Measurements from ENCODE around the gene MACROH2A1. TPM values are rescaled to one million over a fixed set of nuclear protein-coding genes. Genes with fewer than 3 reads are reported as not detected.

MACROH2A1 gene
- total and polyA plus RNA-seq, 5 experiments from 2014 or later: 96.3 to 121 (median 101) TPM

GRCh38 chr5:135441350-135441831 lies 42.4 kb upstream of the MACROH2A1 start:
- no peak overlapping the region for H3K27ac Mint-ChIP-seq
- DNase-seq: peak in 1 of 10 donors; percentile 11

GRCh38 chr5:135440916-135441315 lies 41.9 kb upstream of the MACROH2A1 start:
- no peak for DNase-seq
- Mint-ChIP-seq H3K27me3 (peaks cover 4 to 10% (median 7%) of the 10 kb centered on the region in 5 donors), H3K27ac (no peak overlapping the region), H3K4me3 (no peak overlapping the region), H3K4me1 (peaks cover 0 to 25% (median 2%) of the 10 kb centered on the region in 4 donors), H3K36me3 (no peaks in the 10 kb centered on the region), H3K9me3 (no peaks in the 10 kb centered on the region)
- POLR2A ChIA-PET: no interaction called here
- no peak for ATAC-seq

More at GRCh38 chr5:135441350-135441831, 42.4 kb upstream of the MACROH2A1 start:
- peaks cover 0 to 27% (median 2%) of the 10 kb centered on the region in 4 donors for H3K4me1 Mint-ChIP-seq
- POLR2A ChIA-PET: no interaction called here
- H3K36me3 Mint-ChIP-seq: no peaks in the 10 kb centered on the region
- no peak for ATAC-seq
- H3K27me3 Mint-ChIP-seq: peaks cover under 1 to 6% (median 3%) of the 10 kb centered on the region in 5 donors
- H3K9me3 Mint-ChIP-seq: no peaks in the 10 kb centered on the region
- no peak overlapping the region for H3K4me3 Mint-ChIP-seq

- Mint-ChIP-seq H3K27ac (no peak overlapping the region), H3K4me3 (no peak overlapping the region), H3K36me3 (no peaks in the 10 kb centered on the region), H3K27me3 (peaks cover 4 to 19% (median 11%) of the 10 kb centered on the region in 5 donors), H3K4me1 (peaks cover 0 to 22% (median 2%) of the 10 kb centered on the region in 4 donors), H3K9me3 (no peaks in the 10 kb centered on the region)
- DNase-seq (peak in 1 of 10 donors; percentile 5), ATAC-seq (no peak)
- POLR2A ChIA-PET: no interaction called here
These were observed 40.5 kb upstream of the MACROH2A1 start for GRCh38 chr5:135439231-135440205.

- Mint-ChIP-seq H3K4me3 (no peak overlapping the region), H3K36me3 (no peaks in the 10 kb centered on the region), H3K27ac (no peak overlapping the region), H3K9me3 (no peaks in the 10 kb centered on the region), H3K4me1 (peaks cover 0 to 18% (median 2%) of the 10 kb centered on the region in 4 donors), H3K27me3 (peaks cover 4 to 22% (median 11%) of the 10 kb centered on the region in 5 donors)
- no peak for DNase-seq
- POLR2A ChIA-PET: no interaction called here
- no peak for ATAC-seq
These were observed 39.7 kb upstream of the MACROH2A1 start for GRCh38 chr5:135438636-135439221.

GRCh38 chr5:135437796-135438560 lies 38.9 kb upstream of the MACROH2A1 start:
- Mint-ChIP-seq H3K4me3 (no peak overlapping the region), H3K36me3 (no peaks in the 10 kb centered on the region), H3K9me3 (no peaks in the 10 kb centered on the region), H3K27ac (no peak overlapping the region), H3K27me3 (peaks cover 6 to 22% (median 11%) of the 10 kb centered on the region in 5 donors), H3K4me1 (peaks cover 0 to 18% (median 2%) of the 10 kb centered on the region in 4 donors)
- POLR2A ChIA-PET: no interaction called here
- DNase-seq: peak in 1 of 10 donors; percentile 15
- no peak for ATAC-seq

GRCh38 chr5:135437422-135437795 lies 38.4 kb upstream of the MACROH2A1 start:
- H3K36me3 Mint-ChIP-seq: no peaks in the 10 kb centered on the region
- DNase-seq: peak in 1 of 10 donors; percentile 3
- H3K27ac Mint-ChIP-seq: peak overlapping the region in 1 of 10 donors; percentile 44
- H3K9me3 Mint-ChIP-seq: no peaks in the 10 kb centered on the region
- H3K4me3 Mint-ChIP-seq: no peak overlapping the region
- H3K4me1 Mint-ChIP-seq: peaks cover 0 to 16% (median 2%) of the 10 kb centered on the region in 4 donors
- ATAC-seq: no peak
- POLR2A ChIA-PET: no interaction called here
- peaks cover 6 to 22% (median 11%) of the 10 kb centered on the region in 5 donors for H3K27me3 Mint-ChIP-seq

- Mint-ChIP-seq H3K4me3 (no peak overlapping the region), H3K27me3 (peaks cover 6 to 22% (median 11%) of the 10 kb centered on the region in 5 donors), H3K36me3 (no peaks in the 10 kb centered on the region), H3K4me1 (peaks cover 0 to 12% (median 2%) of the 10 kb centered on the region in 4 donors), H3K9me3 (no peaks in the 10 kb centered on the region), H3K27ac (peak overlapping the region in 1 of 10 donors; percentile 44)
- ATAC-seq (no peak), DNase-seq (peak in 1 of 10 donors; percentile 10)
- POLR2A ChIA-PET: no interaction called here
These were observed 38.0 kb upstream of the MACROH2A1 start for GRCh38 chr5:135436951-135437418.

- H3K27ac Mint-ChIP-seq: no peak overlapping the region
- peaks cover 4 to 22% (median 14%) of the 10 kb centered on the region in 5 donors for H3K27me3 Mint-ChIP-seq
- no peaks in the 10 kb centered on the region for H3K9me3 Mint-ChIP-seq
- ATAC-seq (no peak), DNase-seq (no peak)
- peaks cover 0 to 9% (median 0%) of the 10 kb centered on the region in 4 donors for H3K4me1 Mint-ChIP-seq
- POLR2A ChIA-PET: no interaction called here
- H3K36me3 Mint-ChIP-seq: no peaks in the 10 kb centered on the region
- H3K4me3 Mint-ChIP-seq: no peak overlapping the region
These were observed 36.7 kb upstream of the MACROH2A1 start for GRCh38 chr5:135435467-135436330.

GRCh38 chr5:135434591-135435466 lies 35.8 kb upstream of the MACROH2A1 start:
- peaks cover 0 to 9% (median 0%) of the 10 kb centered on the region in 4 donors for H3K4me1 Mint-ChIP-seq
- no peak for ATAC-seq
- POLR2A ChIA-PET: no interaction called here
- peaks cover 4 to 22% (median 14%) of the 10 kb centered on the region in 5 donors for H3K27me3 Mint-ChIP-seq
- H3K27ac Mint-ChIP-seq: peak overlapping the region in 1 of 10 donors; percentile 74
- no peak overlapping the region for H3K4me3 Mint-ChIP-seq
- peak in 1 of 10 donors; percentile 9 for DNase-seq
- no peaks in the 10 kb centered on the region for H3K36me3 Mint-ChIP-seq
- H3K9me3 Mint-ChIP-seq: peaks cover 0 to under 1% (median 0%) of the 10 kb centered on the region in 9 donors

GRCh38 chr5:135433681-135434426 lies 34.8 kb upstream of the MACROH2A1 start:
- H3K27me3 Mint-ChIP-seq: peaks cover 4 to 22% (median 14%) of the 10 kb centered on the region in 5 donors
- ATAC-seq: no peak

More at GRCh38 chr5:135433681-135434426, 34.8 kb upstream of the MACROH2A1 start:
- DNase-seq: no peak
- Mint-ChIP-seq H3K4me3 (no peak overlapping the region), H3K4me1 (peaks cover 0 to 9% (median 0%) of the 10 kb centered on the region in 4 donors), H3K9me3 (peaks cover 0 to 5% (median 2%) of the 10 kb centered on the region in 9 donors), H3K36me3 (peaks cover 0 to 3% (median 2%) of the 10 kb centered on the region in 3 donors), H3K27ac (no peak overlapping the region)
- POLR2A ChIA-PET: no interaction called here
